Transverse colon (tissue), 4 donors: ENCODE data around the gene SCG3. TPM values are rescaled to one million over a fixed set of nuclear protein-coding genes. Genes with fewer than 3 reads are reported as not detected.
A peak's percentile ranks its signal among the peaks of the same experiment; 100 is the strongest.

ENCODE experiments used
- DNase-seq: peaks from one replicate; pipeline ENCODE4 v3.0.0-alpha.2; 2019
- H3K27ac ChIP-seq, 4 donors: fragments of 200-600 bp; sonication (generic); 2 replicates each; pipeline ENCODE4 v1.5.1; 2016 to 2018; ENCODE audit warnings: inconsistent platforms in 4 of 4
- H3K27me3 ChIP-seq: fragments of 200-600 bp; sonication (generic); 2 replicates; pipeline ENCODE4 v1.5.1; 2017; ENCODE audit warnings: inconsistent platforms
- H3K36me3 ChIP-seq, 4 donors: fragments of 200-600 bp; sonication (generic); 2 replicates each; pipeline ENCODE4 v1.5.1; 2017 to 2019; ENCODE audit warnings: inconsistent platforms in 4 of 4
- H3K4me1 ChIP-seq, 4 donors: fragments of 200-600 bp; sonication (generic); 2 replicates each; pipeline ENCODE4 v1.5.1; 2017 to 2020; ENCODE audit warnings: inconsistent platforms in 4 of 4
- H3K4me3 ChIP-seq, 4 donors: fragments of 200-600 bp; sonication (generic); 1 replicate in 1 of 4; 2 replicates in 3 of 4; pipeline versions ENCODE4 v1.5.1 to v1.6.1; 2017 to 2019; ENCODE audit warnings: inconsistent platforms in 4 of 4
- H3K9me3 ChIP-seq, 2 donors: fragments of 200-600 bp; sonication (generic); 2 replicates each; pipeline ENCODE4 v1.5.1; 2017 to 2019; ENCODE audit warnings: inconsistent platforms in 2 of 2
- CTCF ChIP-seq, 5 experiments: fragments of 200-600 bp in 3 of 5; fragments of 450-650 bp in 2 of 5; sonication (generic) in 3 of 5; IDR thresholded peaks; 1 replicate in 2 of 5; 2 replicates in 3 of 5; pipeline ENCODE4 v1.5.1; 2016 to 2017; ENCODE audit warnings: antibody characterized with exemption in 5 of 5, inconsistent platforms in 3 of 5, mild to moderate bottlenecking in 2 of 5, moderate library complexity in 1 of 5
- EP300 ChIP-seq: sonication (generic); formaldehyde crosslinking; IDR thresholded peaks from one replicate; pipeline ENCODE4 v1.6.1; 2017; ENCODE audit warnings: antibody characterized with exemption, low read depth
- POLR2A ChIP-seq: fragments of 450-650 bp; IDR thresholded peaks from one replicate; pipeline ENCODE4 v1.6.1; 2016; ENCODE audit warnings: antibody characterized with exemption, mild to moderate bottlenecking, moderate library complexity
- POLR2AphosphoS5 ChIP-seq, 3 donors: sonication (generic); formaldehyde crosslinking; IDR thresholded peaks; one replicate each; pipeline ENCODE4 v1.6.1; 2016; ENCODE audit warnings: antibody characterized with exemption in 3 of 3
- WGBS, 2 donors: methylation state at CpG; one replicate each; pipeline ENCODE4 v1.1.5; 2018; ENCODE audit warnings: low coverage in 1 of 2; 5-methylcytosine and 5-hydroxymethylcytosine counted together
- in situ Hi-C, 4 donors: fragments of 200-750 bp; cut with MboI; loops; one replicate each; pipeline versions ENCODE4 v1.15.0 to v1.15.1; 2017; ENCODE audit warnings: low sequenced_read_pairs in 3 of 4, low pct_ligation_motif_present in 1 of 4, low pct_unique_long_range_greater_than_20kb in 1 of 4
- intact Hi-C: fragments of 100-400 bp; cut with DNase I; formaldehyde crosslinking; loops from one replicate; pipeline ENCODE4 v1.15.1; 2023; ENCODE audit warnings: low total_unique reads
- total RNA-seq, 4 donors: library from RNA; depleted of rRNA; stranded (reverse); fragments of >200 nt; gene quantifications; one replicate each; pipeline ENCODE4 v1.1.0, GENCODE V29; 2016

The SCG3 gene
- total RNA-seq, 4 donors from 2014 or later: 0.55 to 3.6 (median 0.95) TPM; not detected in 1

DNA sequence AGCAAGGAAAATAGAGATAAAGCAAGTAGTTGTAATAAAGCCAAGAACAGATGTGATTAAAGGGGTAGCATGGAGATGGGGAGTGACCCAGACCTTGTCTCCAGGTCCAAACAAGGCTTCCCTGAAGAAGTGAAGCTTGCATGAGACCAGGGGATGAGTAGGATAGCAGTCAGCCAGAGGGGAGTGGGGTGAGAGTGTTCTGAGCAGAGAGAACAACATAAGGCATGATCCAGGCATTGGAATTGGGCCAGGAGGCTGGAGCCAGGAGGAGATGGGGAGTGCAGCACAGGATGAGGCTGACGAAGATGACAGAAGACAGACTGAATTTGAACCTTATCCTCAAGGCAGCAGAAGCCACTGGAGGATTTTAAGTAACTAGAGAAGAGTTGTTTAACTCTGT is 77.3 kb downstream of the SCG3 start:
- 36 to 71% methylated on average over 1 of the region's 1 CpG for WGBS, 2 donors
- in situ Hi-C loops: loop anchor here in 1 of 4 donors (25.0 kb wide), 1 partner anchor 104 kb away; no protein-coding TSS in a partner anchor
- intact Hi-C loops: no loop called here
- Histone ChIP-seq H3K27me3 (no peaks in the 10 kb centered on the region), H3K4me3 (no peak overlapping the region), H3K36me3 (no peaks in the 10 kb centered on the region), H3K9me3 (no peaks in the 10 kb centered on the region), H3K27ac (peak overlapping the region in 3 of 4 donors; percentile 9 to 65 (median 49)), H3K4me1 (peaks cover 0 to 19% (median 7%) of the 10 kb centered on the region in 4 donors)
- no peak for TF ChIP-seq EP300
- TF ChIP-seq POLR2AphosphoS5 (IDR thresholded peaks at IDR 0.05): no peak
- TF ChIP-seq CTCF (IDR thresholded peaks at IDR 0.05): no peak
- no peak for TF ChIP-seq POLR2A
- peak; percentile 27 for DNase-seq

GRCh38 chr15:51759557-51760070 is 78.3 kb downstream of the SCG3 start:
- Histone ChIP-seq H3K27ac (peak overlapping the region; percentile 19 to 65 (median 35)), H3K4me1 (peaks cover 0 to 19% (median 7%) of the 10 kb centered on the region in 4 donors), H3K36me3 (no peaks in the 10 kb centered on the region), H3K4me3 (no peak overlapping the region), H3K27me3 (no peaks in the 10 kb centered on the region), H3K9me3 (no peaks in the 10 kb centered on the region)
- intact Hi-C loops: no loop called here
- in situ Hi-C loops: loop anchor here in 1 of 4 donors (25.0 kb wide), 1 partner anchor 103 kb away; no protein-coding TSS in a partner anchor
- WGBS, 2 donors: 43 to 70% methylated on average over 1 to 3 of the region's 3 CpGs
- TF ChIP-seq POLR2AphosphoS5 (IDR thresholded peaks at IDR 0.05): peak in 1 of 3 donors; percentile 23
- no peak for TF ChIP-seq CTCF (IDR thresholded peaks at IDR 0.05)
- peak; percentile 41 for DNase-seq

DNA sequence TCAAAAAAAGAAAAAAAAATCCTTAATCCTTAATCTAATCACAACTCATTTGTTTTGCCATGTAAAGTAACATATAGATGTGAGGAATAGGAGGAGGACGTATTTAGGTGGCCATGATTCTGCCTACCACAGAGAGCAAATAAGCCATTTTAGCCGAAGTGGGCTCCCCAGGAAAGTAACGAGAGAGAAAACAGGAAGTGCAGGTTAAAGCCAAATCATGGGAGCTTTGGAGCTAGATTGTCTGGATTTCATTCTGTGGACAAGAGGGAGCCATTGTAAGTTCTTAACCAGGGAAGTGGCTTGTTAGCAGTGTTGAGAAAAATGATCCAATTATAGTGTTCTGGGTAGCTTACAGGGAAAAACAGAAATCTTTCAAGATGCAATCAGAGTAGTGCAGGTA is 79.5 kb downstream of the SCG3 start:
- intact Hi-C loops: no loop called here
- H3K27me3 ChIP-seq: no peaks in the 10 kb centered on the region
- H3K4me3 ChIP-seq: no peak overlapping the region
- H3K4me1 ChIP-seq: peaks cover 0 to 19% (median 7%) of the 10 kb centered on the region in 4 donors
- 55 to 85% methylated on average over 3 of the region's 3 CpGs for WGBS, 2 donors
- no peak for TF ChIP-seq CTCF (IDR thresholded peaks at IDR 0.05)
- TF ChIP-seq POLR2A: no peak
- TF ChIP-seq EP300: no peak
- no peak for TF ChIP-seq POLR2AphosphoS5 (IDR thresholded peaks at IDR 0.05)
- in situ Hi-C loops: loop anchor here in 1 of 4 donors (25.0 kb wide), 1 partner anchor 101 kb away; no protein-coding TSS in a partner anchor
- H3K36me3 ChIP-seq: no peaks in the 10 kb centered on the region
- no peak for DNase-seq
- H3K9me3 ChIP-seq: no peaks in the 10 kb centered on the region
- no peak overlapping the region for H3K27ac ChIP-seq

DNA sequence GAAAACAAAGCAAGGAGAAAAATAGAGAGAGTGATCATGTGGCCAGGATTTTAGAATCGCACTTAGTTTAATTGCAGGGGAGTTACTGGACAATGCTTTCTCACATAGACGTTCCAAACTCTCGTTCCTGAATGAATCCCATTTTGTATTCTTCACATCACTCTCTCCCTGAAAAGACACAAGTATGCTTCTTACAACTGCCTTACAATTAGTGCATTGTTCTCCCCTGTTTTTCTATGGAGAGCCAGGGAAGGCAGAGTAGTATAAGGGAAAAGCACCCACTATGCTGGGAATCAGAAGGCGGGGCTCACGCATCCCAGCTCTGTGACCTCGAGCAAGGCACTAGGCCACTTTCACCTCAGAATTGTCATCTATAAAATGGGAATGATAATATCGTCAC is 84.4 kb downstream of the SCG3 start:
- 92 to 99% methylated on average over 7 of the region's 7 CpGs for WGBS, 2 donors
- in situ Hi-C loops: loop anchor here in 1 of 4 donors (25.0 kb wide), 1 partner anchor 97 kb away; no protein-coding TSS in a partner anchor

More for the DNA sequence above, 84.4 kb downstream of the SCG3 start:
- no peak for DNase-seq
- Histone ChIP-seq H3K9me3 (no peaks in the 10 kb centered on the region), H3K36me3 (no peaks in the 10 kb centered on the region), H3K4me1 (peaks cover 0 to 6% (median 0%) of the 10 kb centered on the region in 4 donors), H3K27me3 (no peaks in the 10 kb centered on the region), H3K4me3 (no peak overlapping the region), H3K27ac (no peak overlapping the region)
- intact Hi-C loops: no loop called here
- no peak for TF ChIP-seq POLR2AphosphoS5 (IDR thresholded peaks at IDR 0.05)
- no peak for TF ChIP-seq CTCF (IDR thresholded peaks at IDR 0.05)
- no peak for TF ChIP-seq EP300
- TF ChIP-seq POLR2A: no peak
